Stimulated activated effector memory CD8-positive, alpha-beta T cell treated with anti-CD3 and anti-CD28 coated beads, Interleukin-12 subunit alpha, Interleukin-12 subunit beta, amount 100 ng/mL, for 72 hours (primary cell): ENCODE measurements around the gene AVP.

Experiments used
- ATAC-seq: fragments of 150-1000 bp; cut with Tn5 transposase; 2 replicates; pipeline ENCODE4 v1.10.0; 2021
- DNase-seq, 2 donors: peaks; one replicate each; pipeline ENCODE4 v3.0.0; 2021 to 2022; ENCODE audit warnings: low spot score in 2 of 2
- H3K27ac Mint-ChIP-seq: one replicate; pipeline ENCODE4 v1.8.0; 2022; ENCODE audit warnings: mild to moderate bottlenecking, mixed read lengths
- H3K36me3 Mint-ChIP-seq: one replicate; pipeline ENCODE4 v1.8.0; 2022; ENCODE audit warnings: mild to moderate bottlenecking, mixed read lengths
- H3K4me1 Mint-ChIP-seq: one replicate; pipeline ENCODE4 v1.8.0; 2022; ENCODE audit warnings: mixed read lengths
- H3K4me3 Mint-ChIP-seq: one replicate; pipeline ENCODE4 v1.8.0; 2022; ENCODE audit warnings: mild to moderate bottlenecking, mixed read lengths
- H3K9me3 Mint-ChIP-seq: one replicate; pipeline ENCODE4 v1.8.0; 2022; ENCODE audit warnings: mixed read lengths

AVP gene

DNA sequence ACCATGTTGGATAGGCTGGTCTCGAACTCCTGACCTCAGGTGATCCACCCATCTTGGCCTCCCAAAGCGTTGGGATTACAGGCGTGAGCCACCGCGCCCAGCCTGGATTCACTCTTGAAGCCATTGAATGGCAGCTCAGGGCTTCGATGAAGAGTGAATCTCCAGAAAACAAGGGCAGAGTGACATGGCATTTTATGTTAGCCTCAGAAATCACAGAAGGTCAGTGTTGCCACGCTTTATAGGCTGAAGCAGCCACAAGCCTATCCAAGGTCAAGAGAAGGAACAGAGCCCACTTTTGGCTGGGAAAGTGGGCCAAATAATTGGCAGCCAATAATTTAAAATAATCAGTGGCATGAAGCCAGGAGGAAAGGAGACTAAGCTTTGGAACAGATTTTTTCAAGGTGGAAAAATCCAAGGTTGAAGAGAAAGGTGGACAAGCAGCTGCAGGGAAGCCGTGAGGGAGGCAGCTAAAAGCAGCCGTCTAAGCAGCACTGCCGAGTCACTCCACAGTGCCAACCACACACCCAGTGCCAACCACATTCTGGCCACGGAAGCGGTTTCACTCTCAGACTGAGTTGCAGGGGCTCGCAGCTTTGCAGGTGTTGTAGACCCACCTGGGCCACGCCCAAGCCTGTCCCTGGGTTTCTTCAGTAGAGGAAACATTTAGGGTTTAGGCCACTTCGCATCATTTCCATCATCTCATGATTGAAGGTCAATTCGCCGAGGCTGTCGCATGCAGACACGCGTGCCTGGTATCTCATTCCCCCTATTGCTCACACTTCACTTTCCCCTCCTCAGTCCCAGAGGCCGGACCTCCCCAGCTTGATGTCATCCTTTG is 17.4 kb upstream of the AVP start:
- peak; percentile 26 to 84 for DNase-seq
- ATAC-seq, result peak; percentile 95
- peak overlapping the region; percentile 85 for H3K27ac Mint-ChIP-seq
- H3K9me3 Mint-ChIP-seq, result no peaks in the 10 kb centered on the region
- no peak overlapping the region for H3K4me3 Mint-ChIP-seq
- peaks cover 18% of the 10 kb centered on the region for H3K4me1 Mint-ChIP-seq
- H3K36me3 Mint-ChIP-seq, result peaks cover 6% of the 10 kb centered on the region

DNA sequence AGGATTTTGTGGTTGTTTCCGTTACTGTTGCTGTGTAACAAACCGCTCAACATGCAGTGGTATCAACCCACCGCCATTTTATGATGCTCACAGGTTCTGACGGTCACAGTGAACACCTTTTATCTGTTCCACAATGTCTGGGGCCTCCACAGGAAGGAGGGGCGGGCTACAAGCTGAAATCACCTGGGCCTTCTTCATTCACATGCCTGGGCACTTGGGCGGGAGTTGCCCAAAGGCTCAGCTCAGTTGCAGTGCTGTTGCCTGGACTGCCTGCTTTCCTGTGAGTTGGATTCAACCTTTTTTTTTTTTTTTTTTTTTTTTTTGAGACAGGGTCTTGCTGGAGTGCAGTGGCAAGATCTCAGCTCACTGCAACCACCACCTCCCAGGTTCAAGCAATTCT is 16.7 kb upstream of the AVP start:
- H3K36me3 Mint-ChIP-seq, result peaks cover 6% of the 10 kb centered on the region
- DNase-seq (no peak), ATAC-seq (no peak)
- no peaks in the 10 kb centered on the region for H3K9me3 Mint-ChIP-seq
- no peak overlapping the region for H3K4me3 Mint-ChIP-seq
- peaks cover 18% of the 10 kb centered on the region for H3K4me1 Mint-ChIP-seq
- no peak overlapping the region for H3K27ac Mint-ChIP-seq

DNA sequence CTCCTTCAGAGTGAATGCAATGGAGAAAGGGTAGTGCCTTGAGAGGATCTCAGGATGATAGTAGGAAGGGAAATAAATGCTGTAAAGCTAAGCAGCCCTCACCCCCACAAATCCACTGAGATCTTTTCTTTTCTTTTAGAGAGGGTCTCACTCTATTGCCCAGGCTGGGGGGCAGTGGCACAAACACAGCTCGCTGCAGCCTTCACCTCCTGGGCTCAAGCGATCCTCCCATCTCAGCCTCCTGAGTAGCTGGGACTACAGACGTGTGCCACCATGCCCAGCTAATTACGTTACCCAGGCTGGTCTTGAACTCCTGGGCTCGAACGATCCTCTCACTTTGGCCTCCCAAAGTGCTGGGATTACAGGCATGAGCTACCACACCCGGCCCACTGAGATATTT is 16.0 kb upstream of the AVP start:
- H3K36me3 Mint-ChIP-seq, result peaks cover 6% of the 10 kb centered on the region
- peaks cover 18% of the 10 kb centered on the region for H3K4me1 Mint-ChIP-seq
- ATAC-seq, result no peak
- no peak overlapping the region for H3K27ac Mint-ChIP-seq
- H3K9me3 Mint-ChIP-seq, result no peaks in the 10 kb centered on the region
- no peak for DNase-seq
- no peak overlapping the region for H3K4me3 Mint-ChIP-seq

DNA sequence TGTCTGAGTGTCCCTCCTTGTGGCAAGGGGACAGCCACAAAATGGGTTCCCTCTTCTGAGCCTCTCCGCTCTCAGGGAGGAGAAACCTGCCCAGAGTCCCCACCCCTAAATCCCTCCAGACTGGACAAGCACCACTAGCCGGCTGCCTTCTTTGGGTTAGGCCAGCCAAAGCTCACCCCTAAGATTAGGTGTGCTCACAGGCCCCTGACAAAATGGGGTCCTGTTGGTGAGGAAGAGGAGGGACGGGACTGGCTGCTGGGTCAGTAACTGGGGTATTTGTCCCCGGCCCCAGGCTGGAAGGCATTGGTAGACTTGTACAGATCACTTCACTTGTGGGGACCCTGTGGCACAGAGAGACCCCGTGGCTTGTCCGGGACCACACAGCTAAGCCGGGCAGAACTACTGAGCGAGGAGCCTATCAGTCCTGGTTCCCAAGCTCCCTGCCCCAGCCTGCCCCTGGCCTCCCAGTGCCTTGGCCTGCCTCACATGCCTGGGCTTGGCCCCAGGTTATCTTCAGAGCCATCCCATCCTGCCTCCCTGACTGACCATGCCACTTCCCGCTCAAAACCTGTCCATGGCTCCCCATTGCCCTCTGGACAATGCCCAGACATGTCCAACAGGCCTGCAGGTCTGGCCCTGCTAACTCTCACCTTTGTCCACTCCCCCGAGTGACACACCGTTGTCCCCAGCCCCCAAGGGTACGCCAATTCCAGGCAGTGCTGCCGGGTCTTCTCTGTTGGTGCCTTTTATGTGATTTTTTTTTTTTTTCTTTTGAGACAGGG is 10.5 kb upstream of the AVP start:
- ATAC-seq (no peak), DNase-seq (no peak)
- H3K4me1 Mint-ChIP-seq, result peaks cover 6% of the 10 kb centered on the region
- H3K4me3 Mint-ChIP-seq, result no peak overlapping the region
- no peaks in the 10 kb centered on the region for H3K36me3 Mint-ChIP-seq
- H3K27ac Mint-ChIP-seq, result peak overlapping the region; percentile 43
- H3K9me3 Mint-ChIP-seq, result no peaks in the 10 kb centered on the region

DNA sequence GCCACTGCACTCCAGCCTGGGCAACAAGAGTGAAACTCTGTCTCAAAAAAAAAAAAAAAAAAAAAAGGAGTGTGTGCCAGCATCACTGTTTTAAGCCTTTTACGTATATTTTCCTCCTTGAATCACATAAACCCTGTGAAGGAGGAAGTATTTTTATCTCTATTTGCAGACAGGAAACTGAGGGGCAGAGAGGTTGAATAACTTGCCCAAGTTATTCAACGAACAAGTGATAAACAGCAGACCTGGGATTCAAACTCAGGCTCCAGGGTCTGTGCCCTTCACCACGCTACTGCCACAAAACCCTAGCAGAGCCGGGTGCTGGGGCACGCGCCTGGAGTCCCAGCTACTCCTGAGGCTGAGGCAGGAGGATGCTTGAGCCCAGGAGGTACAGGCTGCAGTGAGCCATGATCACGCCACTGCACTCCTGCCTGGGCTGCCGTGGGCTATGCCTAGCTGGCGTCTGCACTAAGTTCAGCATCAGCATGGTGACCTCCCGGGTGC is 9.4 kb upstream of the AVP start:
- Mint-ChIP-seq H3K4me1 (peaks cover 6% of the 10 kb centered on the region), H3K27ac (no peak overlapping the region), H3K4me3 (no peak overlapping the region)

DNA sequence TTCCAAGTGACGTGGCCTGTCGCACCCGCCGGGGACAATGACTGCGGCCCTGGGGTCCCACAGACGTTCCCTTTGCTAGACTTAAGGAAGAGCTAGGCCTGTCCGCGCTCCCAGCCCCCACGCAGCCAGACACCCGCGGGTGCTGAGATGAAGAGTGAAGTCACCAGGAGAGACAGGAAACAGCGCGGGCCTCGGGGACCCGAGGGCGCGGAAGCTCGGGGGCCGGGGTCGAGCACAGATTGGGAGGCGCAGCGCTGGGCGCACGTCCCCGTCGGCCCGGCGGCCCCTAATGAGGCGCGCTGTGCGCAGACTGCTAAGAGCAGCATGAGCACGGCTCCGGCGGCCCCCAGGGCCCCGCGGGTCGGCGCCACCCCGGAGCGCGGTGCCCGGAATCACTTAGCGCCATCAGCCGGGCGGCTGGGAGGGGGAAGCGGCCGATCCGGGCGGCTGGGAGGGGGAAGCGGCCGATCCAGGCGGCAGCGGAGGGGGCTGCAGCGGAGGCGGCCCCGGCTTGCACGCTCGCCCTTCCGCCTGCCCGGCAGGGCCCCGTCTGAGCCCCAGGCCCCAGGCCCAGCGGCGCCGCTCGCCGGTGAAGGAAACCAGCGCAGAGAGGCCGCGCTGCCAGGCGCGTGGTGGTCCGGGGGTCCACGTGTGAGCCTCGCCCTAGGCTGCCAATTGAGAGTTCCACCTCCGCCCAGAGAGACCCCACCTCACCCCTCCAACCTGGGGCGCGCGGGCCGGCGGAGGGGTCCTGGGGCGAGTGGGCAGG is 8.3 kb upstream of the AVP start:
- Mint-ChIP-seq H3K4me1 (peaks cover 6% of the 10 kb centered on the region), H3K36me3 (no peaks in the 10 kb centered on the region), H3K4me3 (peak overlapping the region; percentile 71), H3K9me3 (no peaks in the 10 kb centered on the region), H3K27ac (peak overlapping the region; percentile 50)
- DNase-seq, result no peak
- ATAC-seq, result peak; percentile 67

More for the DNA sequence above, 9.4 kb upstream of the AVP start:
- DNase-seq (no peak), ATAC-seq (no peak)
- Mint-ChIP-seq H3K9me3 (no peaks in the 10 kb centered on the region), H3K36me3 (no peaks in the 10 kb centered on the region)

DNA sequence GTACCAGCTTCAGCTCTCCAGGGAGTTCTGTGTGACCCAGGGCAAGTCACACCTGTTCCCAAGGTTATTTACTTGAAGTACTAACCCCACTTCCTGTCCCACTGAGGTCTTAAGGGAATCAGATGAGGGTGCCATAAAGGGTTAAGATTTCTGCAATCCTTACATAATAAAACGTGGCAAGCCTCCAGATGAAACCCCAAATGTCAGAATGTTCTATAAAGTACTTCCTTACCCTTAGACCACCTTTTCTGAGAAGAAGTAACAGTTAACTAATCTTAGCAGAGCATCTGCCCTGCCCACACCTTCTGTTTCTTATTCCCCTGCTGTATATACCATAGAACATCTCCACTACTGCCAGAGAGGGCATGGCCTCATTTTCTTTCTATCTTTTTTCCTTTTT is 6.0 kb upstream of the AVP start:
- H3K9me3 Mint-ChIP-seq, result no peaks in the 10 kb centered on the region
- no peak overlapping the region for H3K4me3 Mint-ChIP-seq
- H3K27ac Mint-ChIP-seq, result no peak overlapping the region
- DNase-seq (no peak), ATAC-seq (no peak)
- peaks cover 6% of the 10 kb centered on the region for H3K4me1 Mint-ChIP-seq
- H3K36me3 Mint-ChIP-seq, result no peaks in the 10 kb centered on the region

DNA sequence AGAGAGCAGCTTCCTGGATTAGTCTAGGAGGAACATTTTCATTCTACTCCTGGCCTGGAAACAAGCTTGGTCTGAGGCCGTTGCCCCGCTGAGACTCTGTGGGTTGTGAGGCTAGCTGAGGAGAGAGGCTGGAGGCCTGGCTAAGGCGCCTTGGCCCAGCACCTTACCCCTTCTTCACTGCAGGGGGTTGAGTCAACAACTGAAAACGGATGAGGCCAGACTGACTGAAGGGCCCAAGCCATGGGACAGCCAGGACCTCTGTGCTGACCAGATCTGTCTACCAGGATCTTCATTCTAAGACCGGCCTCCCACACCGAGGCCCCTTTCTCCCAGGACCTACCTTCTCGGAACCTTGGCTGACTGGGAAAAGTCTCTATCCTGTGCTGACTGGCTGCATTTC is 3.5 kb upstream of the AVP start:
- H3K4me3 Mint-ChIP-seq, result no peak overlapping the region
- no peak for ATAC-seq
- no peaks in the 10 kb centered on the region for H3K9me3 Mint-ChIP-seq
- H3K4me1 Mint-ChIP-seq, result peaks cover 16% of the 10 kb centered on the region
- H3K36me3 Mint-ChIP-seq, result no peaks in the 10 kb centered on the region
- H3K27ac Mint-ChIP-seq, result no peak overlapping the region
- no peak for DNase-seq

DNA sequence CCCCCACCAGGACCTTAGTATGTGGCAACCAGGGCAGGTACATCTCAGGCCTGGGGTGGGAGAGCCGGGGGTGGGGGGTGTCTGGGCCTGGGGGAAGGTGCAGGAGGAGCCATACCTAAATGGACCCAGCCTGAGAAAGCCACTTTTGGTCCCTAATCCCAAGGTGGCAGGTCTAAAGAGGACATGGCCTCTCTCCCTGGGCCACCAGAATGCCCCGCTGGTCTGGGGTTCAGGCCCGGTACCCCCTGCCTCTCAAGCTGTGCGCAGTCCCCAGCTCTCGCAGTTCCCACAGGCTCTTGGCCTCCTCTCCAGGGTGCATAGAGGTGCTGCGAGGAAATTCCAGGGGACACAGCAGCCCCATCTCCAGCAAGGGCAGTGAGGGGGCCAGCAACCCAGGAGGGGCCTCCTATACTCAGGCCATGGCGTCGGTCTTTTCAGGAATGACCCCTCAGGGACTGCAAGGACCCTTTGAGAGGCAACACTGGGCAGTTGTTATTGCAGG is 1.1 kb upstream of the AVP start:
- DNase-seq (no peak), ATAC-seq (no peak)
- no peak overlapping the region for H3K27ac Mint-ChIP-seq
- no peaks in the 10 kb centered on the region for H3K36me3 Mint-ChIP-seq
- H3K9me3 Mint-ChIP-seq, result no peaks in the 10 kb centered on the region
- H3K4me1 Mint-ChIP-seq, result peaks cover 11% of the 10 kb centered on the region
- no peak overlapping the region for H3K4me3 Mint-ChIP-seq

DNA sequence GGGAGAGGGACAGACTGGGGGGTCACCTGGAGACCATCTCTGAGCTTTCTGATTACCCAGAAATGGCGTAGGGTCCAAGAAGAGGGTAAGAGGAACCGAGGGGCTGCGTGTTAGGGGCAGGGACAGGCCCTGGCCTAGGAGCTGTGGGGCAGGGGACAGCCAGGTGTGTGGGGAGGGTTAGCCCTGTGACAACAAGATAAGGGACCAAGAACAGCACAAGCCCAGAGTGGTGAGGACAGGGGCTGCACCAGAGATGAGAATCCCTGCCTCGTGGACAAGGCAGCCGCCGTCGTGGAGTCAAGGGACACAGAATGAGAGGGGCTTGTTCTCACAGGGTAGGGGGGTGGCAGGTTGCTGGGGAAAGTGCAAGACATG is 449 bp upstream of the AVP start:
- no peak overlapping the region for H3K27ac Mint-ChIP-seq
- peaks cover 11% of the 10 kb centered on the region for H3K4me1 Mint-ChIP-seq
- H3K4me3 Mint-ChIP-seq, result no peak overlapping the region
- no peak for DNase-seq
- H3K36me3 Mint-ChIP-seq, result no peaks in the 10 kb centered on the region
- no peak for ATAC-seq
- H3K9me3 Mint-ChIP-seq, result no peaks in the 10 kb centered on the region

DNA sequence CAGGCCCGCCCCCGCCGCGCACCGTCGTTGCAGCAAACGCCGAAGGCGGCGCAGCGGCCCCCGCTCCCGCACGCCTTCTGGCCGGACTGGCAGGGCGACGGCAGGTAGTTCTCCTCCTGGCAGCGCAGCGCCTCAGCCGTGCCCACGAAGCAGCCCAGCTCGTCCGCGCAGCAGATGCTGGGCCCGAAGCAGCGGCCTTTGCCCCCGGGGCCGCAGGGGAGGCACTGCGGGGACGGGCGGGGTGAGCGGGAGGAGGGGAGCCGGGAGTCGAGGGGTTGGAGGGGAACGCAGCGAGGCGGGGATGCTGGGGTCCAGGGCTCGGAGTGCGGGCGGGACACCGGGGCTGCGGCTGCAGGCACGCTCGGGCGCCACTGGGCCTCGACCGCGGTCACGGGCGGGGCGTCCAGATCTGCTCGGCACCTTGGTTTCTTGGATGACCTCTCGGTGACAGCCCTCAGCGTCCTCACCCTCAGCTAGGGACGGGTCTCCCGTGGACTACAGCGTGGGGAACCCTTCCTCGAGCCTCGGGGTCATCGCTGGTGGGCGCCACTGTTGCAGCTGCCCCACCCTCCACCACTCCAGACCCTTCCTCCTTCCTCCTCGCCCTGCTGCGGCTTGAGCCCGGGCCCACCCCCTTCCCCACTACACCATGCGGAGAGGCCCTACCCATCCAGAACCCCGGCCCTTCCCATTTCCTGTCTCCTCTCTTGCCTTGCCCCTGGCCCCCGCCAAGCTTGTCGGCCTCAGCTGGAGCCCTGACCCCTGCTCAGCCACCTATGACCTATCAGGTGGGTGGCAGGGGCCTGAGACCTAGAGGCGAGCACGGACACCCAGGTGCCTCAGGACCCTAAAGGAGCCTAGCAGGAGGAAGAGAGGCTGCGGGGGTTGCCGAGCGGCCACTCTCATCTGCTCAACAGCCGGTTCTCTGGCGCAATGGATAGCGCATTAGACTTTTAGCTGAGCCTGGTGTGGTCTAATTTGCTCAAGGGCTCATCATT is 1.3 kb downstream of the AVP start:
- no peak overlapping the region for H3K27ac Mint-ChIP-seq
- no peaks in the 10 kb centered on the region for H3K36me3 Mint-ChIP-seq
- DNase-seq (no peak), ATAC-seq (peak; percentile 6)
- peak overlapping the region; percentile 61 for H3K4me3 Mint-ChIP-seq
- no peaks in the 10 kb centered on the region for H3K9me3 Mint-ChIP-seq
- peaks cover 11% of the 10 kb centered on the region for H3K4me1 Mint-ChIP-seq

DNA sequence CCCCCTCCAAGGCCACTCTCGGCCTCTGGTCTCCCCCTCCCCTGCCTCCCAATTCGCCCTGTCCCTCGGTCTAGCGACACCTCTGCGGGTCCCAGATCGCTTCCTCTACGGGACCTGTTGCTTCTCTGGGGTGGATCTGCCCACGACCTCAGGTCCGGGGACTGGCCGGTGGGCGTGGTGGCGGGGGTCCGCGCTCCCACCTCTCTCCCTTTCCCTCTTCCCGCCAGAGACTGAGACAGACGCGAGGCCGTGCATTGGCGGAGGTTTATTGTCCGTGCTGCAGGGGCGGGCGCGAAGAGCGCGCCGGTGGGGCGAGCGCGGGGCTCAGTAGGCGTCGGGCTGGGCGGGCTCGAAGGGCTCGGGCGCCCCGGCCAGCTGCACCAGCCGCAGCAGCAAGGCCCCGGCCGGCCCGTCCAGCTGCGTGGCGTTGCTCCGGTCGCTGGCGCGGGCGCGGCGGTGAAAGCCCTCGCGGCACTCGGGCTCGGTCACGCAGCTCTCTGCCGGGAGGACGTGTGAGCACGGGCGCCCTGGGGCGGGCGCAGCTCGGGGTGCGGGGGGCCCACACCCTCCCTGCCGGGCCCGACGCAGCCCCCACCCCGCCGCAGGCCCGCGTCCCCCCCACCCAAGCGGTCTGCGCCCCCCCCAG is 2.1 kb downstream of the AVP start:
- Mint-ChIP-seq H3K36me3 (no peaks in the 10 kb centered on the region), H3K4me3 (peak overlapping the region; percentile 20), H3K9me3 (no peaks in the 10 kb centered on the region), H3K4me1 (peaks cover 11% of the 10 kb centered on the region), H3K27ac (no peak overlapping the region)
- peak; percentile 41 for ATAC-seq
- no peak for DNase-seq

DNA sequence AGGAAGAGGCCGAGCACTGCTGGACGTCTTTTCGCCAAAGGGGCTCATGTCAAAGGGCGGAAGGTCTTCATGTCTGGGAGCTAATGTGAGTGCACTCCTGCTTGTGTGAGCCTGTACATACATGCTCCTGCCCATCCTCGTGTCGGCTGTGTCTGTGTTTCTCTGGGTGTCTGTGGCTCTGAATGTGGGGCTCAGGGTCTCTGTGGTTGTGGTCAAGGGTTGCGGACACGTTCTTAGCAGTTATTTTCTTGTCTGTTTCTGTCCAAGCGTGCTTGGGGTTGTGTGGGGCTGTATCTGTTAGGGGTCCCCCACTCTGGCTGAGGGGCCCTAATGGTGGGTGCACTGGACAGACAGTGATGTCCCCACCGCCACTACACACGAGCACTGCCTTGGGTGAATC is 2.9 kb downstream of the AVP start:
- Mint-ChIP-seq H3K36me3 (no peaks in the 10 kb centered on the region), H3K4me3 (peak overlapping the region; percentile 20), H3K9me3 (no peaks in the 10 kb centered on the region), H3K27ac (no peak overlapping the region), H3K4me1 (peaks cover 11% of the 10 kb centered on the region)
- DNase-seq (no peak), ATAC-seq (no peak)

DNA sequence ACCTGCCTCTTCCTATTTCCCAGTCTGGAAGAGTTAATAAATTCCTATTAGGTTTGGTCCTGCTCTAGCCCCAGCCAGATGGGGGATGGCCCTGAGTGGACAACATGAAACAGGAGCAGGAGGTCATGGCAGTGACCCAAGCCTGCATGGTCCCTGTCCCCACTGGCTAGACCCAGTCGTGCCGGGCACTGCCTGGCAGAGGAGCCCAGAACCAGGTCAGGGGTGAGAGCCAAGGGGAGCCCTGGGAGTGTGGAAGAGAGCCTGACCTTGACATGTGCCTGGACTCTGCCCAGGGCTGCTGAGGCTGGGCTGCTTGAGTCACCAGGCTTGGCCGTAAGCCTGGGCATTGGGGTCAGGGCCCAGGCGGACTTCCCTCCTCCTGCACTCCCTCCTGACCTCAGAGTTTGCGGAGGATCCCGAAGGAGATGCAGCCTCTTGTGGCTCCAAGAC is 3.6 kb downstream of the AVP start:
- no peak for DNase-seq
- ATAC-seq, result no peak
- no peaks in the 10 kb centered on the region for H3K36me3 Mint-ChIP-seq
- no peak overlapping the region for H3K27ac Mint-ChIP-seq
- peaks cover 11% of the 10 kb centered on the region for H3K4me1 Mint-ChIP-seq
- no peaks in the 10 kb centered on the region for H3K9me3 Mint-ChIP-seq
- no peak overlapping the region for H3K4me3 Mint-ChIP-seq
